ENCODE data around the gene NALF2. TPM values are rescaled to one million over a fixed set of nuclear protein-coding genes. Genes with fewer than 3 reads are reported as not detected.

Gene NALF2
- 1 to 10 TPM in 2 of 3 donors, under 1 TPM in 1; 0.69 to 1.6 (median 1.5) TPM for total RNA-seq

DNA sequence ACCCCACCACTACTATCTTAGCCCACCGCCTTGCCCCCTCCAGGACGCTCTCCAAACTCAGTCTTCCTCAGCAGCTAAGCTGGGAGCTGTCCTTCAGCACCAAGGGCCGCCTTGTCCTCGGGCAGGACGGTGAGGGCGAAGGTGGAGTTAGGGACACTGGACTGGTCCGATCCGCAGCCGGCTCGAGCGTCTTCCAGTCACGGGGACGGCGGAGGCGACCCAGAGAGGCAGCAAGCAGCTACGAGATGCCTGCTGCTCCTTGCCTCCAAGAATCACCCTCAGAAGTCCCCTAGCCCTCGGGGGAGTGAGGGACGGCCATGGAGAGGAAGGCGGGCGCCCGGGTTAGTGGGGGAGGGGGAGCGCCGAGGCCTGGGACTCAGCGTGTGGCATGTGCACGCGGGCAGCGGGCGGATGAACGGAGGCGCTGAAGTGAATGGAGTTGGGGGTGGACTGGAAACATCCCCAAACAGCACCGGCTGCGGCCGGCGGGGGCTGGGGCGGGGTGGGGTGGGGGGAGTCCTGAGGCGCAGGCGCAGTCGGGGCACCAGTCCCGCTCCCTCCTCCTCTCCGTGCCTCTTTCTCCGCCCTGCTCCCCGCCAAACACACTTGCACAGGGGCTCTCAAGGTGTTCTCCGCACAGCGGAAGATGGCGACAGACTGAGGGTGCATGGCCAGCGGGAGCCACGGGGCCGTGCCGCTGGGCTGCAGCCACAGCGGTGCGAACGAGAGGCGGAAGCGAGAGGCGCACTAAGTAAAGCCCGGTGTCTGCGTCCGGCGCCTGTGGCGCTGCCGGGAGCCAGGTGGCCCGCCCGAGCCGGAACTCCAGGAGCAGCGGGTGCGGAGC lies at the start of gene NALF2:
NALF2 (plus strand) TSS at position 545 of the 844 bp plus-strand sequence. CDS start 957 bp downstream, outside the sequence.
- H3K36me3 Mint-ChIP-seq (ENCODE audit: insufficient read depth) = no peaks in the 10 kb centered on the region
- DNase-seq (no peak), ATAC-seq (peak; percentile 62 to 65)
- H3K4me3 Mint-ChIP-seq = peak within 1 kb of the TSS; percentile 73
- no peaks in the 10 kb centered on the region for H3K9me3 Mint-ChIP-seq
- peaks cover 5% of the 10 kb centered on the region for H3K4me1 Mint-ChIP-seq (ENCODE audit: low read depth)
- peaks cover 26% of the 10 kb centered on the region for H3K27me3 Mint-ChIP-seq (ENCODE audit: low read depth)

DNA sequence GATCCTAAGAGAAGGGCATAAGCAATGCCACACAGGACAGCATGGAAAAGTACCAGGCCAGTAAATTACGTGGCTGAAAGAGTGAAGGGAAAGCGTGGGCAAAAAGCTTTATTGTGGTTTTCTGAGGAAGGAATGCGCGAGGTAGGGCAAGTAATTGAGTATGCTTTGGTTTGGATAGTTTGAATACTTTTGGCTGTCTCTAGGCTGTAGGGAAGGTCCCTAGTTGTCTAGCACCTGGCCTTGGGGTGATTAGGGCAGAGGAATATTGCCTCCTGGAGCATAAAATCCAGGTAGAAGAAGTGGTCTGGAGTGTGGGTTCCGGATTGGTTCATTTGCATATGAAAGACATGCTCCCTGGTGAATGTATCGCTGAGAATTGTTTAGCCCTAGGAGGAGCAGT lies 46.4 kb upstream of the NALF2 start:
- no peak overlapping the region for H3K4me3 Mint-ChIP-seq
- DNase-seq = no peak
- H3K9me3 Mint-ChIP-seq = no peaks in the 10 kb centered on the region
- ATAC-seq = no peak
- no peaks in the 10 kb centered on the region for H3K4me1 Mint-ChIP-seq (ENCODE audit: low read depth)
- no peaks in the 10 kb centered on the region for H3K36me3 Mint-ChIP-seq (ENCODE audit: insufficient read depth)
- peaks cover 2% of the 10 kb centered on the region for H3K27me3 Mint-ChIP-seq (ENCODE audit: low read depth)

DNA sequence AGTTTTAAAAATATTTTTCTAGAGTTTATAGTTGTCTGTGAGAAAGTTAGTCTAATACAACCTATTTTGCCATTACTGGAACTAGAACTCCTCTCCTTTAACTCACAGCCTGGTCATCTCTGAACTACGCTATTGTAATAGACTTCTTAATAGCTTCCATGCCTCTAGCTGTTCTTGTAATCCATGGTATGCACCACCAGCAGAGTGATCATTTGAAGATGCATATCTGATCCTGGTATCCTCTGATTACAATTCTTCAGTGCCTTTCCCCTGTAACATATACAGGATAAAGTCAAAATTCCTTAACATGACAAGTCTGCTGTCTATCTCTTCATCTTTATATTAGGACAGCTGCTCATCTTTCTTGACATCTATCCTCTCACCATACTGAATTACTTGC lies 37.6 kb upstream of the NALF2 start:
- Mint-ChIP-seq H3K4me3 (no peak overlapping the region), H3K27me3 (ENCODE audit: low read depth) (peaks cover 5% of the 10 kb centered on the region), H3K36me3 (ENCODE audit: insufficient read depth) (no peaks in the 10 kb centered on the region), H3K9me3 (no peaks in the 10 kb centered on the region), H3K4me1 (ENCODE audit: low read depth) (no peaks in the 10 kb centered on the region)
- DNase-seq (no peak), ATAC-seq (no peak)

DNA sequence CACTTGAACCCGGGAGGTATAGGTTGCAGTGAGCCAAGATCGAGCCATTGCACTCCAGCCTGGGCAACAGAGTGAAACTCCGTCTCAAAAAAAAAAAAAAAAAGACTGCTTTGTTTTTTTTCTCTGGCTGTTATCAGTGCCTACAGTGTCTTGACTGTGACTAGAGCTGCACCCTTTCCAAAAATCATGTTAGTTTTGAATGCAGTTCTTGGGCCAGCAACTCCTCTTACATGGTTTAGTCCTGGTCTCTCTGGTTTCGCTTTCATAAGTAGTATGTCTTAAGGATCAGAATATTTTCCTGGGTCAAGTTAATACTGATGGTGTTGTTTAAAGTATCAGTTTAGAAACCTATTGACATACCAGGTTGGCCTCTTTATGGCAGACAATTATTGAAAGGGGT lies 34.2 kb upstream of the NALF2 start:
- Mint-ChIP-seq H3K27me3 (ENCODE audit: low read depth) (peaks cover 11% of the 10 kb centered on the region), H3K4me3 (no peak overlapping the region), H3K9me3 (no peaks in the 10 kb centered on the region), H3K4me1 (ENCODE audit: low read depth) (no peaks in the 10 kb centered on the region), H3K36me3 (ENCODE audit: insufficient read depth) (no peaks in the 10 kb centered on the region)
- ATAC-seq (no peak), DNase-seq (no peak)

DNA sequence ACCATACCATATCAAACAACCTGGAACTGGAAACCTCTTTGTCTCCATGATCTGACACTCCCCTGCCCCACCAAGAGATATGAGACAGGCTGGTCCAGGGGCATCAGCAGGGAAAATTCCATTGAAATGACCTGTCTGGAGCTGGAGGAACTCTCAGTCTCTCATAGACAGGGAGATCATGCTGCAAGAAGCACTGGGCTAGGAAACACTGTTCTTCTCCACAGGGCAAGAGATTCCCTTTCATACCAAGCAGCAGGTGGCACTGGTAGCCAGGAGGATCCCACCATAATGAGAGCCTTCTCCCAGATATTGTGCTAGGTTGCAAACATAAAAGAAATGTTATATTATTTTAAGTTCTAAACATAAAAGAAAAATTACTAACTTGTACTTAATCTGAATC lies 14.5 kb upstream of the NALF2 start:
- H3K27me3 Mint-ChIP-seq (ENCODE audit: low read depth) = peaks cover 7% of the 10 kb centered on the region
- H3K4me1 Mint-ChIP-seq (ENCODE audit: low read depth) = no peaks in the 10 kb centered on the region
- no peak for ATAC-seq
- no peak for DNase-seq
- no peaks in the 10 kb centered on the region for H3K36me3 Mint-ChIP-seq (ENCODE audit: insufficient read depth)
- no peaks in the 10 kb centered on the region for H3K9me3 Mint-ChIP-seq
- no peak overlapping the region for H3K4me3 Mint-ChIP-seq

DNA sequence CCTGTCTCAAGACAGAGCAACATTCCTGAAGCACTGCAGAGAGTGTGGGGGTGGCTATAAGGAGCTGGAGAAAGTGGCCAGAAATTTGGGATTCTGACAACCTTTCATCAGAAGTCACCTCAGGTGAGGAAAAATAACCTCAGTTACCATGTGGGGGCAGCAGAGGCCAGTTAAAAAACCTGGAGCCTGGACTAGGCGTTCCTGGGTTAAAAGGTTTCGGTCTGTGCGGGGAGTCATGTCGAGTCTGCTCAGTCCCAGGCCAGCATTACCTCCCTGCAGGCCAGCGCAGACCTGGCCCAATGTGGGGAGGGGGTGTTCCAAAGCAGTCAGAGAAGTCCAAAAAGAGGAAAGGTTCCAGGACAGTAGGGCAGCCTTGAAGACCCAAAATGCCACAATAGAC lies 10.9 kb upstream of the NALF2 start:
- H3K36me3 Mint-ChIP-seq (ENCODE audit: insufficient read depth) = no peaks in the 10 kb centered on the region
- H3K9me3 Mint-ChIP-seq = no peaks in the 10 kb centered on the region
- no peak for DNase-seq
- H3K27me3 Mint-ChIP-seq (ENCODE audit: low read depth) = peaks cover 1% of the 10 kb centered on the region
- H3K4me1 Mint-ChIP-seq (ENCODE audit: low read depth) = no peaks in the 10 kb centered on the region
- H3K4me3 Mint-ChIP-seq = no peak overlapping the region
- peak in 1 of 2 donors; percentile 28 for ATAC-seq

DNA sequence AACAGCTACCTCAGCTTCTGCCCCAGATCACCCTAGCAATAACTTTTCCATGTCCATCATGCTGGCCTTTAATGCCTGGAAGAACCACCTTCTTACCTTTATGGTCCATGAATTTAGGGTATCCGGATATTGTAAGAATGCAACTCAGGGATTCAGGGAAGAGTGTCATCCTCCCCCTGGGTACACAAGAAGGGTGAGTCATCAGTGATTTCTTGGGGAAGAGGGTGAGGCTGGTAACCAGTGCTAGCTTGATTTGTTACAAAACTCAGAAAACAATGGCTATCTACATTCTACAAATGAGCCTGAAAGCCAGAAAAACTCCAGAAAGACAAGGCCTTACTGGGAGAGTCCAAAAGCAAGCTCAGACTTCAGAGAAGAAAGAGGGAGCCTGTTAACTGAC lies 10.4 kb upstream of the NALF2 start:
- H3K4me3 Mint-ChIP-seq = no peak overlapping the region
- H3K9me3 Mint-ChIP-seq = no peaks in the 10 kb centered on the region
- H3K4me1 Mint-ChIP-seq (ENCODE audit: low read depth) = no peaks in the 10 kb centered on the region
- peaks cover 1% of the 10 kb centered on the region for H3K27me3 Mint-ChIP-seq (ENCODE audit: low read depth)
- no peaks in the 10 kb centered on the region for H3K36me3 Mint-ChIP-seq (ENCODE audit: insufficient read depth)
- DNase-seq (no peak), ATAC-seq (no peak)

DNA sequence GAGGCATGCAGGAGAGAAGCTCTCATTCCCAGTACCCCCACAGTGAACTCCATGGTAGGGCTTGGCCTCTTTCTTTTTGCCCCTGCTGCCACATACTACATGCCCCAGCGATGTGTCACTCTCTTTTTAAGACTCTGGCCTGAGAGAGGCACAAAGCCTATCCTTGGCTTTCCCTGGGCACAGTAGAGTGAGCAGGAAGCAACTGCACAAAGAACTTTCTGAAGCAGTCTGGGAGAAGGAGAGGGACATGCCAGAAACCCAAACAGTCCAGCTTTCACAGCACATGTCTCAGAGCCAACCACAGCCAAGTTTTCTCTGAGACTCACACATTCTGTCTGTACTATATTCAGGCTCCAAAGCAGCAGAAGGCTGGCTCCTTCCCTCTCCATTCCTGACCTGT lies 7.9 kb upstream of the NALF2 start:
- no peaks in the 10 kb centered on the region for H3K36me3 Mint-ChIP-seq (ENCODE audit: insufficient read depth)

DNA sequence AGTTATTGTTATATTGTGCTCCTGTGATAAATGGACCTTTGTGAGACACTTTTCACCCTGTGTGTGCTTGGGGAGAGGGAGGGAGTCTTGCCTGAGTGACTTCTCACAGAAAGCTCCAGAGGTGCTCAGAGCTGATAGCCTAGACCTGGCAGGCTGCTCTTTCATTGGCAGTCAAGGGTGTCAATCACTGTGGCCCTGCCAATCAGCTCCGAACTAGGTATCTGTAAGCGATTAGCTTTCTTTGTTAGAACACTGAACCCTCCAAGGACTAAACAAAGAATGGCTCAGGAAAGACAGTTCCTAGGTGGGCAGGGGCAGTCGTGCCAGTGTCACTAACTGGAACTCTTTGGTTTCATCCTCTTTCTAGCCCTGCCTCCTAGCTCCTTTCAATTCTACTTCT lies 2.7 kb upstream of the NALF2 start:
- no peak for DNase-seq
- H3K27me3 Mint-ChIP-seq (ENCODE audit: low read depth) = peaks cover 9% of the 10 kb centered on the region
- ATAC-seq = no peak
- H3K4me3 Mint-ChIP-seq = no peak overlapping the region
- no peaks in the 10 kb centered on the region for H3K9me3 Mint-ChIP-seq
- no peaks in the 10 kb centered on the region for H3K36me3 Mint-ChIP-seq (ENCODE audit: insufficient read depth)
- H3K4me1 Mint-ChIP-seq (ENCODE audit: low read depth) = peaks cover 5% of the 10 kb centered on the region

More for the DNA sequence above, 7.9 kb upstream of the NALF2 start:
- peaks cover 2% of the 10 kb centered on the region for H3K27me3 Mint-ChIP-seq (ENCODE audit: low read depth)
- H3K9me3 Mint-ChIP-seq = no peaks in the 10 kb centered on the region
- H3K4me3 Mint-ChIP-seq = no peak overlapping the region
- no peak for DNase-seq
- ATAC-seq = no peak
- H3K4me1 Mint-ChIP-seq (ENCODE audit: low read depth) = no peaks in the 10 kb centered on the region

DNA sequence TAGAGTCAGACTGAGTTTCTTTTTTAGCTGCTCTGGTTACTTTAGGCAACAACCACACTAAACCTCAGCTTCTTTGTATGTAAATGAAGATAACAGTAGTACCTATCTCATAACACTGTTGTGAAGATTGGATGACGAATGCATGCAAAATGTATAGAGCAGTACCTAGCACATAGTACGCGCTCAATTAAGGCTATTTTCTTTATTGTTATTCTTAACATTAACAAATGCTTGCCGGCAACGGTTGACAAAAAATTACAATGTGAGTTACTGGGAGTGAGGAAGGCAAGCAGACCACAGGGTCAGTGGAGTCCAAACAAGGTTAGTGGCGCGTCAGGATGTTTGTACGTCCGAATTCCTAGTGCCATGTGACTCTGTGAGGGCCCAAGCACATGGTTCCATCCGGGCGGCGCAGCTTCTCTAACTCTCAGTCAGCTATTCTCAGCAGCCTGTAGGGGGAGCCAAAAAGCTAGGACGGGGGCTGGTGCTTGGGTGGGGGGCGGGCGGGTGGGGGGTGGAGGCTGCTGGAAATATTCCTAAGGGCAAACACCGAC lies 821 bp upstream of the NALF2 start:
- H3K4me3 Mint-ChIP-seq = peak overlapping the region; percentile 25

DNA sequence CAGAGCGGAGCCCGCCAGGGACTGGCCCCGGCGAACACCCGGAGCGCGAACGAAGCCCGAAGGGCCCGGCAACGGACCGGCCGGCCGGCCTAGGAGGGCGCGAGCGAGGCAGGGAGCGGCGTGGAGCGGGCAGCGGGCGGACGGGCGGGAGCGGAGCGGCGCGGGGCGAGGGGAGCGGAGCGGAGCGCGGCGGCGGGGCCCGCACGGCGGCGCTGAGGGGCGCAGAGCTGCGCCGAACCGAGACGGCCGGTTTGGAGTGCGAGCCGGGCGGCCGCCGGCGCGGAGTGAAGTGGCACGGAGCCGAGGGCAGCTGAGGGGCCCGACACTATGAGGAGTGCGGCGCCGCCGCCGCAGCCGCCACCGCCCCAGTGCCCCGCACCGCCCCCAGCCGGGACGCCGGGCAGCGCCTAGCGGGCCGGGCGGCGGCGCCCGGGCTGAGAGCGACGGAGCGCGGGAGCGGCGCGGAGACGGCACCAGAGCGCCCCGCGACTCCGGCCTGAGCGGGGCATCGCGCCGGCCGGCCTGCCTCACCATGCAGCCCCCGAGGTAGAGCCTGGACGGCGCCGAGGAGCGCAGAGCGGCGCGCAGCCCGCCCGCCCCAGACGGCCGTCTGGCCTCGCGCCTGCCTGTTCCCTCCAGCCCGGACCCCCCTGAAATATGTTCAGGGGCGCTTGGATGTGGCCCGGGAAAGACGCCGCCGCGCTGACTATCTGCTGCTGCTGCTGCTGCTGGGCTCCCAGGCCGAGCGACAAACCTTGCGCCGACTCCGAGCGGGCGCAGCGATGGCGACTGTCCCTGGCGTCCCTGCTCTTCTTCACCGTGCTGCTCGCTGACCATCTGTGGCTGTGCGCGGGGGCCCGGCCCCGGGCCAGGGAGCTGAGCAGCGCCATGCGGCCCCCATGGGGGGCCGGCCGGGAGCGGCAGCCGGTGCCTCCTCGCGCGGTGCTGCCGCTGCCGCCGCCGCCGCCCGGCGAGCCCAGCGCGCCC lies 793 bp downstream of the NALF2 start:
- no peaks in the 10 kb centered on the region for H3K36me3 Mint-ChIP-seq (ENCODE audit: insufficient read depth)
- peak; percentile 35 to 39 for ATAC-seq
- peaks cover 24% of the 10 kb centered on the region for H3K27me3 Mint-ChIP-seq (ENCODE audit: low read depth)
- H3K4me3 Mint-ChIP-seq = peak overlapping the region; percentile 73
- H3K9me3 Mint-ChIP-seq = no peaks in the 10 kb centered on the region
- DNase-seq = no peak
- peaks cover 5% of the 10 kb centered on the region for H3K4me1 Mint-ChIP-seq (ENCODE audit: low read depth)

More for the DNA sequence above, 821 bp upstream of the NALF2 start:
- Mint-ChIP-seq H3K27me3 (ENCODE audit: low read depth) (peaks cover 23% of the 10 kb centered on the region), H3K36me3 (ENCODE audit: insufficient read depth) (no peaks in the 10 kb centered on the region), H3K4me1 (ENCODE audit: low read depth) (peaks cover 5% of the 10 kb centered on the region), H3K9me3 (no peaks in the 10 kb centered on the region)
- DNase-seq (no peak), ATAC-seq (peak; percentile 10 to 15)

DNA sequence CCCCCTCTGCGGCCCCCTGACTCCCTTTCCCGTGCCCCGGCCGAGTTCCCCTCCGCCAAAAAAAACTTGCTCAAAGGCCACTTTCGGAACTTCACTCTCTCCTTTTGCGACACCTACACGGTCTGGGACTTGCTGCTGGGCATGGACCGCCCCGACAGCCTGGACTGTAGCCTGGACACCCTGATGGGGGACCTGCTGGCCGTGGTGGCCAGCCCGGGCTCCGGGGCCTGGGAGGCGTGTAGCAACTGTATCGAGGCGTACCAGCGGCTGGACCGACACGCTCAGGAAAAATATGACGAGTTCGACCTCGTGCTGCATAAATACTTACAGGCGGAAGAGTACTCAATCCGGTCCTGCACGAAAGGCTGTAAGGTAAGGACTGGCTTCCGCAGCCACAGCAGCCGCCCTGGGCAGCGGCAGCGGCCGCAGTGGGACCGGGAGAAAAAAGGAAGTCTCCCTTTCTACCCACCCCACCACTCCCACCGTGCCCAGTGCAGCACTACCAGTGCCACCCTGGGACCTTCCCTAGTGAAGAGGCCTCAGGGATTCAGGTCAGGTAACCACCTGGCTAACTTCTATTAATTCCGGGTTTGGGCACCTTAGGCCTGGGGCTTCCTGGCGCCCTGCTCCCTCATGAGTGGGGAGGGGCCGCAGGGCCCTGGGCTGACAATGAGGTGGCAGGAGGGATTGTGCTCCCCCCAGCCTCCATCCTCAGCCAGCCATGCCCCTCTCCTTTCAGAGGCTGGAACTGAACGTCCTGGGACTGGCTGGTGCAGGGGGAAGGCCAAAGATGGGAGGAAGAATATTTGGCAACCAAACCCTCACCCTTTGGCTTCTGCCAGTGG lies 1.9 kb downstream of the NALF2 start:
- H3K9me3 Mint-ChIP-seq = no peaks in the 10 kb centered on the region
- H3K27me3 Mint-ChIP-seq (ENCODE audit: low read depth) = peaks cover 26% of the 10 kb centered on the region
- ATAC-seq (no peak), DNase-seq (no peak)
- H3K4me1 Mint-ChIP-seq (ENCODE audit: low read depth) = peaks cover 5% of the 10 kb centered on the region
- peak overlapping the region; percentile 72 for H3K4me3 Mint-ChIP-seq
- no peaks in the 10 kb centered on the region for H3K36me3 Mint-ChIP-seq (ENCODE audit: insufficient read depth)

DNA sequence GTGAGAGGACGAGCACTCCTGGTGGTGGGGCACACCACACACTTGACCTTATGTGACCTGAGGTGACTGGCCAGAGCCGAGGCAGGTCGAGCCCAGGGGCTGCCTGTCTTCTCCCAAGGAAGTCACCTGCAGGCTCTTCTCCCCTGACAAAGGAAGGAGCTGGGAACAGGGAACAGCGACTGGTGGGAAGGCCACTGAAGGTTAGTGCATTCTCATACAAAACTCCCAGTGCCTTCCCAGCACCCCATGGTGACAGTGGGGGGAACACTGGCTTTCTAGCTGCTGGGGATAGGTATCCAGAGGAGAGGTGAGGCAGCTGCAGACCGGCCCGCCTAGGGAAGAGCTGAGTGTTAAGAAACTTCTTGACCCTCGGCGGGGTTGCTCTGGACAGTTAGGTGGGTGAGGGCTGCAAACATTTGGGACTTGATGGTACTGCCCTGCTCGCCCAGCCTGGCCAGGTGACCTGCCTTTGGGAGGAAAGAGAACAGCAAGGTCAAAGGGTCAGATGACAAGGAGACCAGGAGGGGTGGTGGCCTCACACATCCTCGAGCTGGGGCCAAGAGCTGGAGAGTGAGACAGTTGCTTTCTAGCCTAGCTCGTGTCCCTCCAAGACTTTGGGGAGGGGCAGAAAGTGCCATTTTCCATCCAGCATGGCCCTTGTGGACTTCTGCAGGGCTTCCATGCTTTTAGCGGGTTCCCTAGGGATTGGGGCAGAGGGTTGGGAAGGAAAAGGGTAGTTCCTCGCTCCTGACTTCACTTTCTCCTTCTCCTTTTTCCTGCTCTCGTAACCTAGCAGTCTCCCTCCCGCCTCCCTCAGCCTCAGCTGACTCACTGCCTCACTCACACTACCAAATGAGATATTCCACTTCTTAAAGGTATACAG lies 2.7 kb downstream of the NALF2 start:
- H3K9me3 Mint-ChIP-seq = no peaks in the 10 kb centered on the region
- H3K4me3 Mint-ChIP-seq = no peak overlapping the region
- peaks cover 26% of the 10 kb centered on the region for H3K27me3 Mint-ChIP-seq (ENCODE audit: low read depth)
- H3K36me3 Mint-ChIP-seq (ENCODE audit: insufficient read depth) = no peaks in the 10 kb centered on the region
- DNase-seq (no peak), ATAC-seq (no peak)
- peaks cover 5% of the 10 kb centered on the region for H3K4me1 Mint-ChIP-seq (ENCODE audit: low read depth)

All from activated T-cell treated with anti-CD3 and anti-CD28 coated beads, Interleukin-2, amount 50 U/mL, for 4 hours (primary cell).